HG03066 (cell line): ENCODE results near the gene STK39.
"Not testable (repeated sequence)": the region's sequence is repeated elsewhere in the genome, so short reads cannot be mapped to it uniquely, and the experiment has no call there.

Source experiments
- ATAC-seq: cut with Tn5 transposase; IDR thresholded peaks from one replicate; pipeline ENCODE4 v1.9.1; 2021; ENCODE audit warnings: low read depth; ENCODE audit not compliant: unreplicated experiment

STK39 gene

DNA sequence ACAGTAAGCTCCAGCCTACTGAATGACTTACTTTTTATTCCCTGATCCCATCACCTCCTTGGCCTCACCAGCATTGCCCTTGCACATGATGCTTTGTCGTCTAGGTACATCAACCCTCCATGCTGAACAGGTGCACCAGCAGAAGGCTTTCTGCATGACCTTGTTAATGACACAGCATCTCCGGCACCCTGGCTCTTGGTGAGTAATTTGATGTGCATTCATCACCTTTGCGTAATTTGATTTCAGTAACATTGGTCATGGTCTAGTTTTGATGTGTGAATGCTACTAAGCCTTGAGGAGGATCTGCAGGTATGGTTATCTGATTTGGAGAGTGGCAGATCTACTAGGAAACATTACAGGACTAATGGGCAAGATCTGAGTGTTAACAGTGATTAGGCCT lies 103.6 kb downstream of the STK39 start:
- ATAC-seq: no peak

DNA sequence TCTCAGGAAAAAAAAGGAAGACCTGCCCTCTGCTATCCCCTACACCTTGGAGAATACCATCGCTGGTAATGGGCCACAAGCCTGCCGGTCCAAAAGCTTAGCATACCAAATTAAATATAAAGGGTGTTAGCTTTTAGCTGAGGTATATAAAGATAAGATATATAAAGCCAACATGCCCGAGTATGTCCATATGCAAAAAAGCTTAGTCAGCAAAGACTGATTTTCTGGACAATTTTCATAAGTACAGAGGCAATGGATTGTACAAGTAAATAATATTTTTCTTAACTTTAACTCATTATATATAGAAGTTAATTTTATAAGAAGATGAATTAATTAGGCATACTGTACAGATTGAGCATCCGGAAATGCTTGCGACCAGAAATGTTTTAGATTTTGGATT lies 106.5 kb downstream of the STK39 start:
- ATAC-seq: no peak

DNA sequence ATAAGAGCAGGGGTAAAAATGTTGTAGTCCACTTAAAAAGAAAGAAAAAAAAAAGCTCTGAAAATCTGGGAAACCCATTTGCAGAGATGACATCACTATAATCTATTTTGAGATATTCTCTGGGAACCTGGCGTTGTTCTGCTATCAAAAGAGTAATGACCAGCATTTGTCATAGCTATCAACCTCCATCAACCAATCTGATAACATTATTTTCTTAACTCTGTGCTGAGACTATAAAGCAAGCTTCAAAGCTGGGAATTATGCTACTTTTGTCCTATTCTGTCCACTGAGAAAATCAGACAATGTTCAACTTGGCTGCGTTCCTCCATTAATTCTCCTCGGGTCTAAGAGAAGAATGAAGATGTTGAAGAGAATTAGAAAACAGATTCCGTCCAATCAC lies 107.5 kb downstream of the STK39 start:
- no peak for ATAC-seq

DNA sequence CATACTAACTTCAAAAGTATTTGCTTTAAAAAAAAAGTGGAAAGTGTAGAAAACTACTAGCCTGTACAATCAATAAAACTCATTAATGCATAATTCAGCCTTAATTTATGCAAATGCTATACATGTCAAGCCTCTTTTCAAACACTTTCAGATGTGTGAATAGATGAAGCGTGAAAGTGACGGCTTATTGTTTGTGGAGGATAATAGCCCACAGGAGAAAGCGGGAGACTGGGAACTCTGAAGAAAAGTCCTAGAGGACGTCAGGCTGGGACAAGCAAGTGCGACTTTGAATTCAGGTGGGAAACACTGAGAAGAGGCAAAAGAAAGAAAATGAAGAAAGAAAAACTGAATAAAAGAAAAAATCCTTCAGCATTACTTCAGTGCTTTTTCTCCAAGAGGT lies 108.5 kb downstream of the STK39 start:
- ATAC-seq: no peak

DNA sequence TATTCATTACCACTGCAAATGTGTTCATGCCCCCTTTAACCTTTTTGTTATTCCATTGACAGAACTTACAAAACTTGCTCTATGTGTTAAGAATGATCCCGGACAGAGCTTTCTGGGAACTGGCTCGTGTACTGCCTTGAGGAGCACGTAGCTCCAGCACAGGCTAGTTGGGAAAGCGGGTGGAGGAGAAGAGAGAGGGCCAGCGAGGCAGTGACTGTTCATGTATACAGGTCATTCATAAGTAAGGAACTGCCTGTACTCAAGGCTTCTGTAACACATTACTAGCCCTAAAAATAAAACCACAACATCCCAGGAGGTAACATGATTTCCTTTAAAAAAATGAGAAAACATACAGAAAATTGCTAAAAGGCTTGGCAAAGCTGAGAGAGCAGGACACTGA lies 109.0 kb downstream of the STK39 start:
- no peak for ATAC-seq

DNA sequence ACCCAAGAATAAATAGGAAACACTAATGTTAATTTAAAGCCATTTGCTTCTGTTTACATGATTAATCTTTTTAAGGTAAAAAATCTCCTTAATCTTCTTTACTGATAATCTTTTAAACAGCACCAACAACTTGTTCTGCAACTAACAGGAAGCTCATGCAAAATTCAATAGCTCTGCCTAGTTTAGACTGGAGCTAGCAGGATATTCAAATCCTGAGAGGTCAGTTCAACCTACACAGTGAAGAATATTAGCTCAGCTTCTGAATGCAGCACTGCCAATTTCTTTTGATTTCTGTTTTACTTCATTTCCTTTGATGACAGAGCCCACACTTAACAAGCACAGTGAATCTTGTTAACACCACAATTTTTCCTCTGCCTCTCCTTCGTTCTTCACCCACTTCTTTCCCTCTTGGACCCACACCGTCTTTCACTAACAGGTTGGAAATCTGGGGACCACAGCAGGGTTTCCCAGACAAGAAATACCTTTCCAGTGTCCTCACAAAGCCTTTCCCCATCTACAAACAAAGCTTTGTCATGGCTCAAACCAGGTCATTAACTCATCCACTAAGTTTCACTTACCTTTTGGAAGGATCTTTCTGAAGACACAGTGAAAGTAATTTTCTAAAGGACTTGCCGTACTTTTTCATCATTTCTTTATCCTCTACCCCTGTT lies 109.8 kb downstream of the STK39 start:
- no peak for ATAC-seq

DNA sequence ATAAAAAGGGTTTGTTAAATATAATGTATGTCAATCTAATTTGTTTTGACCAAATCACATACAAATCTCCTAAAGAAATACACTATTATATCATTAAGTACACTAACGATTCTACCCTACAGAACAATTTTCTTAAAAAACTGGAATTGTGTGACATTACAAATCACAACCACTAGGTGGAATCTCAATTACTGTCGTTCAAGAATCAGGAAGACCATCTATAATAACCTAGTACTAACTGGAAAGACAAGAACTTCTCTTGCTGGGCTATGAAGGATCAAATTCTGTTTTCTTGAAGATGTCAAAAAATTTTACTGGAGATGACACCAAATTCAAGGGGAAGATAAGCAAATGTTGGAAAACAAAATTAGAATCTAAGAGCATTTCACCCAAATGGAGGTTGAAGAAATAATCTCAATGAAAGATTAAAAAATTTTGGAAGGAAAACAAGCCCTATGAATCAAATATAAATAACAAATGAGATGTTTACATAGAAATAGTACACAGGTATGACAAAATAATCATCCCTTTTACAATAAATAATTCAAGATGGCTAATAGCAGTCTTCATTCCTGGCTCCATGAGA lies 110.9 kb downstream of the STK39 start:
- ATAC-seq: no peak

DNA sequence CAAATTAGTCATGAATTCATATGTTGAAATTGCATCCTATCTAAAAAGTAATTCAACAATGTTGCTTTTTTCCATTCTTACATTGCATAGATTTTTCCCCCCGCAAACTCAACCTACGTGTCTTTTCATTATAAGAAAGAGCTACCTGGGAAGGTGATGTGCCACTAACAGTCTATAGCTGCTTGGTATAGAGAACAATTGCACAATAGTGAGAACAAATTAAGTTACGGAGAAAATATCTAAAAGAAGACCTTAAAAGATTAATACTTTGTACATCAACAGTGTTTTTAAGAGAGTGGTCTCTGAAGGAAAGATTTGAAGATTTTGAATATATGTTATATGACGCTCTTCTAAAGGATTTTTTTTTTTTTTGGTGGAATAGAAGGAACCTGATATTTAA lies 111.8 kb downstream of the STK39 start:
- no peak for ATAC-seq

DNA sequence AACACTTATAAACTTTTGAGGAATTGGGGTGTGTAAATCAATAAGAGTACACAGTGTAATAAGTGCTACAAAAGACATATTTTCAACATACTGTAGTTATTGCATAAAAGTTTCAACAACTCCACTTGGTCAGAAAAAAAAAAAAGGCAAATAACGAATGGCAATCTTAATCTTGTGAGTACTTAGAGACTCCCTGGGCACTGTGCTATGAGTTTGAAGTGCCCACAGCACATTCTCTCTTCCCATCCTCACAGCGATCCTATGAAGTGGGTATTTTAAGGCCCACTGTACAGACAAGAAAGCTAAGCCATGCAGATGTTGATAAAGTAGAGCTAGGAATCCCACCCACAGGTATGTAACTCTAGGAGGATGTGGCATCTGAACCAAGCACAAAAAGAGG lies 112.3 kb downstream of the STK39 start:
- ATAC-seq: no peak

DNA sequence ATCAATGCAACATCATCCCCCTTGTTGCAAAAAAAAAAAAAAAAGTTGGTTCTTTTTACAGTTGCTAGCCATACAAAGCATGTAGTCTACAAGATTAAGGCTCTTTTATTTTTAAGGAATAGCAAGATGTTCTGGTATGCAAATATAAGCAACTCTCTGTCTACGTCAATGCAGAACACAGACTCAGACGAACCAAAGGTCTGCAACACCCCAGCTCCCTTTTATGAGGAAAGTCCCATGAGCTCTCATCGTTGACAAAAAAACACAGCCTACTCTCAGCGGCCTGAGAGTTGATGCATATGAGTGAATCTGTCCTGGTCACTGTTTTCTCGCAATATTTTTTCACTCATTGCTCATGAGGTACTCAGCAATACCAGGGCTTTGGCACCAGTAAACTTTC lies 112.9 kb downstream of the STK39 start:
- no peak for ATAC-seq

DNA sequence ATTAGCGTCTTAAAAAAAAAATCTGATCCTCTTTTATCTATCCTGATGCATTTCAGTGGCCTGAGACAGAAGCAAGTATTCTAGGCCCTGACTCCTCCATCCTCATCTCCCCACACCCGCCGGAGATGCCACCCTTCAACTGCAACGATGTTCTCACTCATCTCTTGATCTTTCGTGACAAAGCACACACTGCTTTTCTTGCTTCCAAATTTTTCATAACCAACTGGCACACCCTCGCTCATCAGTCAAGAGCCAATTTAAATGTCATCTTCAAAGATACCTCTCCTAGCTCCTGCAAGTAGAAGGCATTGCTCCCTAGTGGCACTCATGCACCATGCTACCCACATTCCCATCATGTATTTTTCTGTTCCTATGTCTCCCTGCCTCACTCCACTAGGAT lies 115.0 kb downstream of the STK39 start:
- ATAC-seq: no peak

DNA sequence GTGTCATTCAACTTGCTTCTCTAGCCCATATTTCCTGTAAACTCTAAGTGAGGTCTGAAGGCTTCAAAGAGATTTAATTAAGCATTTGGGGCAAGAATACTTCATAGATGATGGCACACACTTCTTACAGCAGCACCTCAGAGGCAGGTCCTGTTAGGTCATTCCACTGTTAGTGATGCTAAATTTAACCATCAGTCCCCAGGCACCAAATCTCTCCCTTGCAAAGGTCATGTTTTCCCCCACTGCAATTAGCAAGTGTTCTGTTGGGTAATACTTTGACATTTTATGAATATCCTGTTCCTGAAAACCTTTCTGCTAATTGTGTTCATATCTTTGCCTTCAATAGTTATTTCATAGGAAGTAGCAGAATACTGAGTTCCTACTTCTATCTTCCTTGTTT lies 117.0 kb downstream of the STK39 start:
- no peak for ATAC-seq

DNA sequence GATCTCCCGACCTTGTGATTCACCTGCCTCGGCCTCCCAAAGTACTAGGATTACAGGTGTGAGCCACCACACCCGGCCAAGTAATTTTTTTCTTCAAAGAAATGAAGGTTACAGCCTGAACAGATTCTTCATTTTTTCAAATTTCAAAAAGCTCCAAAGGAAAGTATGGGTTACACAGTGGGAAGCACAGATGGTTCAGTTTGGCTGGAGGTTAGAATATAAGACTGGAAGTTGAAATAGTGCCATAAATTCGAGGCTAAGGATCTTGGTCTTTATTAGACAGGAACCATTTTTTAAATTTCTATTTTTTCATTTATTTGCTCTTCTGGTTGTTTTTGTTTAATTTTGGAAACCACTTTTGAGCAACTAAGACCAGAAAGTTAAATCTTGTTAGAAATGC lies 120.0 kb downstream of the STK39 start:
- ATAC-seq: no peak

DNA sequence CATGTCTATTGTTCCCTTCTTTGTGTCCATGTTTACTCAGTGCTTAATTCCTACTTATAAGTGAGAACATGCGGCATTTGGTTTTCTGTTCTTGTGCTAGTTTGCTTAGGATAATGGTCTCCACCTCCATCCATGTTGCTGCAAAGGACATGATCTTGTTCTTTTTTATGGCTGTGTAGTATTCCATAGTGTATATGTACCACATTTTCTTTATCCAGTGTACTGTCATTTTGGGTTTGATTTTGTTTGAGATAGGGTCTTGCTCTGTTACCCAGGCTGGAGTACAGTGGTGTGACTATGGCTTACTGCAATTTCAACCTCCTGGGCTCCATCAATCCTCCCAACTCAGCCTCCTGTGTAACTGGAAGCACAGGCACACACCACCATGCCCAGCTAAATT lies 125.2 kb downstream of the STK39 start:
- ATAC-seq: not testable (repeated sequence)

DNA sequence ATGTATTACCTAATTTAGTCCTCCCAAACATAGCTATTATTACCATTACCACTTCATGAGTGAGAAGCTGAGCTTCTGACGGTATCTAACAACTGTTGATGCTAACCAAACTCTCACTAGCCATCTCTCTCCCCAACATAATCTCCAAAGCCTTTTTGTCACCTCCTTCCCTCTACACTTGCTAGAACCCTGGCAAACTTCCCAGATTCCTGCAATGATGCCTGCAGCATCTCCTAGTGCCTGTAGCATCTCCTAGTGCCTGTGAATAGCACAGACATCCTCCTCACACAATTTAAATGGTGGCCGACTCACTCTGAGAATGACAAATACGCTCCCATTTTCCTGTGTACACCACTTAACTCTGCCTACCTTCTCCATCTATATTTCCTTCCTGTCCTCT lies 126.7 kb downstream of the STK39 start:
- ATAC-seq: no peak

DNA sequence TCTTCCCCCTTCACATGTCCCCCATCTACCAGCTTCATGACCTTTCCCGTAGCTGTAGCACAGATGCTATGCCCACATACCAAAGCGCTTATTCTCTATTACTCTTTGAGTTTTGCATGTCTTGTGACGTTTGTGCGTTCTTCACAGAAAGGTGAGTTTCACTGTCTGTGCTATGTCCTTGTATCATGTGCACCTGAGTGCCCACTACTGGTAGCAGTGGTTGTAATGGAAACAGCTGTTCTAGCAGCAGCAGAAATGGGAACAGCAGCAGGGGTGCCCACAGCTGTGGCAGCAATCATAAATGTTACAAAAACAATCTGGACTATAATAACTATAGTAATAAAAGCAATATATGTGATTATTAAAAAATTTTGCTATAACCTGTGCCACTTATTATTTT lies 127.1 kb downstream of the STK39 start:
- ATAC-seq: no peak

DNA sequence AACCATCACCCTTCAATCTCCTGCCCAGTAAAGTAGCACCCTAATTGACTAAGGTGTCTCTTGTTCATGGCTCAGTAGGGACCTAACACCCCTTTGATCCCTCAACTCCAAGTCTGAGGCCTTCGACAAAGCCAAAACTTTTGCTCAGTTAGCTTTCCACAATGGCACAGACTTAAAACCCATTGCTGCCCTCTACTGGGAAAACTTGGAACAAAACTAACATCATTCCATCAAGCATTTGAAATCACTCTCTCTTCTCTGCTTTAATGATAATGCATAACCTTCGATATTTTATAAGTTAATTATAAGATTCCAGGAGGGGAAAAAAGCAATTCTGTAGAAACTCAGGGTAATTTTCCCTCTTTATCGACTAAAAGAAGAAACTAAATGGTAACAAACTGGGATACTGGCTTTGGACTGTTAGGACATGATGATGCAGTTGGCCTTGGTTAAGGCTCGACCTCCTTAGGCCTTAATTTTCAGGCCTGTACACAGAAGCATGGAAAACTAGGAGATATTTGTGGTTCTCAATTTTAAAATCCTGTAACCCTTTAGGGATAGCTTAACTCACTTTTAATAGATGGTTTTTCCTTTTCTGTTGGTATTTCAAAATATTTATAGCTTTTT lies 127.8 kb downstream of the STK39 start:
- ATAC-seq: no peak

DNA sequence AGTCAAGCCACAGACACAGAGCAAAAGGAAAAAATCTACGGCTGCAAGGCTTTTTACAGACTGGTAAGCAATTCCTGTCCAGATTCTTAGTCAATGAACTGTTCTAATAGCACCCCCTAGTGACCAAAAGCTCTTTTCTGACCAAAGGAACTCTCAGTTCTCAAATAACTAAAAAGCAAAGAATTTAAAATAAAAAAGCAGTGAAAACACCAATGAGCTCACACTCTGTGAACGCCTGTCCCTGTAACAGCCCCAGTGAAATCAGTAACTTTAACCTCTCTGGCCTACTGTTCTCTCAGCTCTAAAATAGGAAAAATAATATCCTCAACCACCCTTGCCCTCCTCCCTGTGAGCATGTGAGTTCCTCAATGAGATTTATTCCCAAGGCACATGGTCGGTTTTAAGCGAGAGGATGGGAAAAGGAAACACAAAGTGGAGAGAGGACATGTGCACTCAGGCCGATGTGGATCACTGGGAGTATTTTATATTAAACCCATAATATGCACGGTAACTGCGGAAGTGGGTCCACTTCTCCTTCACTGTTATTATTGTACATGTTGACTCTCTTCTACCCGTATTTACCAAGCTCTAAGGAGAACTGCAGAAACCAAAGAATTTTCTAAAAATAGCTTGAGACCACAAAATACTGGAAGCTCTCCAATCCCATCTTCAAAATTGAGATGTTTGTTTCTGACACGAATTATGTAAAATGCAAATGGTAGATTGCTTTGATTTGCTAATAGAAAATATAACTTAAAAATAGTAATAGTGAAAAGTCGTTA lies 128.5 kb downstream of the STK39 start:
- ATAC-seq: peak; percentile 46

DNA sequence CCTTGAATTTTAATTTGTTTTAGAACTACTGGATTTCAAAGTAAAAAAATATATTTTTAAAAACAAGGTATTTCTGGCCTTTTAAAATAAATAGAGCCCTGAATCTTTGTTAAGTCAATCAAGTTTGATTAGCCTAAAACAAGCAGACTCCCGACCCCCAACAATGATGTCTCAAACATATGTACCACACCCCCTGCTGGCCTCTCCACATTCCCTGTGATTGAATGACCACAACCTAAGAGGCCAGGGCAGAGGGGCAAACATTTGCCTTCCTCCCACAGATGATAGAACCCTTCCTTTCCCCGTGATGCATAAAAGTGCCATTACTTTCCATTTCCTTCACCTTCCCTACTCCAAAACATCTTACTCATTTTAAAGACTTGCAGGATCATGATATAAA lies 130.9 kb downstream of the STK39 start:
- no peak for ATAC-seq

DNA sequence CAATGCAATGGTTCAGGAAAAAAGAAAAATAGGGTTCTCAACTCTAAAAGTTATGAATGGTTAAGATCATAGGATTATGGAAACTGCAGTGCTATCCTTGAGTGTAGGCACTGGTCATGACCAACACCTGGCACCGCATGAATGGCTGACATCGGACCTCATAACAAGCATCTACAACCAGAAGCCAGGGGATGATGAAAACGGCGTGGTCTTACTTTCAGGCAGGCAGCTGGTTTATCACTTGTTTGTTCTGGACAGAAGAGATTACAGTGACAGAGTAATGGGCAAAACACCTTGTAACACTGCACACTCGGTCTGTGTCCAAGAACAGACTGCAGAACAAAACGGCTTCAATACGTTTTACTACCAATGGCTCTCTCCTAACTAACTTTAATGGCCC lies 132.8 kb downstream of the STK39 start:
- no peak for ATAC-seq

DNA sequence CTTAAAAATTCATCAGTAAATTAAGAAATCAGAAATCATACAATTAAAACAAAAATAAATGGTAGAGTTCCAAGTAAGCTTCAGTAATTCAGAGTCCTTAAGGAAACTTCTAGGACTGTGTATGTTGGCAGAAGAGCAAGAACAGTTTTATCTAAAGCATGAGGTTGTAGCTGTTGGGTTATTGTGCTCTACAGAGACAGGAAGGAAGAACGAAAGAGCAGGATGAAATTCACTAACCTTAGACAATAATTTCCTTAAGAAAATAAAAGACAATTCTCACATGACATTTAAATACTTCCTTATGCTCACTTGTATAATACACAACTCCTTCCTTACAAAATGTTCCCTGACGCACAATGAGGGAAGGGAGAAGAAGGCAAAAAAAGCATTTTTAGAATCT lies 133.4 kb downstream of the STK39 start:
- ATAC-seq: no peak

DNA sequence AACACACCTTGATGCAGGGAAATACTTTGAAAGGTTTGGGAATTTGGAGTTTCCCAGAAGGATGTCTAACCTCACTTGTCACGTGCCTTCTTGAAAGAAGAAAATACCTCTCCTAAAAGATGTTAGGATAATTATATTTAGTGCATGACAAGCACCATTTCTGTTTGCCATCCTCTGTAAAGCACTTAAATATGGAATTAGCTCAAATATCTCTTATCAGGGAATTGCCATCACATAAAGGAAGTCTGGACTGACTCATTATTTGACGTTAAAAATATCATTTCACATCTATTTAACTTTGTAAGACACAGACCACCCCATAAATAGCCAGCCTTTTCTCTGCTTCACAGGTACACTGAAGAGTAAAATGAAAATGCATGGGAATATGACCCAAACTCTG lies 140.1 kb downstream of the STK39 start:
- ATAC-seq: no peak
